Iris pigment epithelial cell (primary cell): ENCODE results near the gene MTIF3.

Experiments used
- DNase-seq: peaks from one replicate; pipeline ENCODE4 v3.0.0-alpha.2; 2011; ENCODE audit warnings: low read depth

MTIF3 gene

GRCh38 chr13:27449936-27450828, at the start of gene MTIF3:
Gene MTIF3, minus strand, starts transcription at chr13:27450564. Its CDS starts 10,116 bp downstream, at chr13:27440448.
- peak; percentile 89 for DNase-seq

GRCh38 chr13:27497563-27498230, 47.3 kb upstream of the MTIF3 start:
- no peak for DNase-seq

GRCh38 chr13:27496536-27497273, 46.3 kb upstream of the MTIF3 start:
- DNase-seq: no peak

- DNase-seq: no peak
Observed at GRCh38 chr13:27496006-27496405, 45.6 kb upstream of the MTIF3 start.

GRCh38 chr13:27495551-27495950, 45.2 kb upstream of the MTIF3 start:
- DNase-seq: no peak

- no peak for DNase-seq
Observed at GRCh38 chr13:27493981-27494380, 43.6 kb upstream of the MTIF3 start.

GRCh38 chr13:27489456-27489855, 39.1 kb upstream of the MTIF3 start:
- DNase-seq: no peak

- no peak for DNase-seq
Observed at GRCh38 chr13:27487776-27488175, 37.4 kb upstream of the MTIF3 start.

GRCh38 chr13:27483421-27483820, 33.1 kb upstream of the MTIF3 start:
- DNase-seq: no peak

GRCh38 chr13:27482983-27483382, 32.6 kb upstream of the MTIF3 start:
- no peak for DNase-seq

GRCh38 chr13:27481766-27482165, 31.4 kb upstream of the MTIF3 start:
- peak; percentile 36 for DNase-seq

GRCh38 chr13:27476943-27477703, 26.8 kb upstream of the MTIF3 start:
- peak; percentile 30 for DNase-seq

- DNase-seq: no peak
Observed at GRCh38 chr13:27474751-27475268, 24.4 kb upstream of the MTIF3 start.

- no peak for DNase-seq
Observed at GRCh38 chr13:27472941-27473340, 22.6 kb upstream of the MTIF3 start.

- DNase-seq: no peak
Observed at GRCh38 chr13:27472441-27472840, 22.1 kb upstream of the MTIF3 start.

- DNase-seq: no peak
Observed at GRCh38 chr13:27470075-27470820, 19.9 kb upstream of the MTIF3 start.

GRCh38 chr13:27466513-27466912, 16.1 kb upstream of the MTIF3 start:
- no peak for DNase-seq

- DNase-seq: no peak
Observed at GRCh38 chr13:27465611-27466010, 15.2 kb upstream of the MTIF3 start.

- DNase-seq: no peak
Observed at GRCh38 chr13:27463500-27463899, 13.1 kb upstream of the MTIF3 start.

GRCh38 chr13:27461940-27462584, 11.7 kb upstream of the MTIF3 start:
- DNase-seq: no peak
